HepG2 (cell line): Measurements from ENCODE around the gene SUSD6. TPM values are rescaled to one million over a fixed set of nuclear protein-coding genes. Genes with fewer than 3 reads are reported as not detected.

ENCODE experiments used
- ATAC-seq: fragments of 200-7000 bp; cut with Tn5 transposase; 3 replicates; pipeline ENCODE4 v1.9.1; 2020; ENCODE audit warnings: mild to moderate bottlenecking, moderate library complexity
- BruUV-seq: library from RNA; stranded (reverse); fragments of 400-500 nt; replicated peaks from 2 replicates; lab custom pipeline; 2021; lab: Mats Ljungman, UMichigan
- CTCF ChIA-PET: fragments of 300-600 bp; formaldehyde crosslinking; extraction: SDS; loops from one replicate; lab custom pipeline; 2021; ENCODE audit warnings: low total read pairs, inconsistent platforms, low intra/inter-chr PET ratio; lab: Yijun Ruan, JAX
- POLR2A ChIA-PET: fragments of 350-600 bp; sonication (Branson Sonifier 250); formaldehyde crosslinking; loops from one replicate; lab custom pipeline; 2020; ENCODE audit warnings: antibody characterized with exemption, inconsistent platforms; lab: Yijun Ruan, JAX
- DNase-seq: peaks from one replicate; pipeline ENCODE4 v3.0.0-alpha.2; 2015; ENCODE audit warnings: low spot score
- FAIRE-seq: peaks from 3 replicates; lab custom pipeline; 2011; peaks lifted over from hg19 to GRCh38; lab: Jason Lieb, UNC
- H2AFZ ChIP-seq: one replicate; pipeline ENCODE4 v1.6.1; 2011; ENCODE audit warnings: low read length, inconsistent platforms
- H3K27ac ChIP-seq: fragments of 300-600 bp; 3 replicates; pipeline ENCODE4 v1.8.0; 2011; ENCODE audit warnings: mixed run types, mild to moderate bottlenecking, mixed read lengths, low read length, inconsistent platforms; ENCODE audit not compliant: insufficient read depth; ENCODE audit errors: extremely low read length
- H3K27me3 ChIP-seq, 2 experiments: fragments of 200-600 bp in 1 of 2; 2 replicates in 1 of 2; 3 replicates in 1 of 2; pipeline versions ENCODE4 v1.6.0 to v1.8.0; 2011; ENCODE audit warnings: low read length in 2 of 2, mild to moderate bottlenecking in 2 of 2, moderate library complexity in 2 of 2, inconsistent platforms in 1 of 2; ENCODE audit not compliant: insufficient read depth in 2 of 2, control insufficient read depth in 1 of 2
- H3K36me3 ChIP-seq, 2 experiments: fragments of 200-600 bp in 1 of 2; replicated peaks in 1 of 2; 2 replicates in 1 of 2; 3 replicates in 1 of 2; pipeline versions ENCODE4 v1.5.1 to v1.8.0; 2011; ENCODE audit warnings: low read length in 2 of 2, inconsistent platforms in 1 of 2; ENCODE audit not compliant: insufficient read depth in 2 of 2, control insufficient read depth in 1 of 2
- H3K4me1 ChIP-seq: 2 replicates; pipeline ENCODE4 v1.5.1; 2012; ENCODE audit warnings: low read length, inconsistent platforms; ENCODE audit not compliant: insufficient read depth
- H3K4me2 ChIP-seq: 2 replicates; pipeline ENCODE4 v1.6.0; 2011; ENCODE audit warnings: low read depth, low read length, inconsistent platforms
- H3K4me3 ChIP-seq, 3 experiments: fragments of 200-600 bp in 1 of 3; sonication (generic), shearing (Covaris generic) in 1 of 3; replicated peaks in 1 of 3; 2 replicates each; pipeline ENCODE4 v1.5.1; 2011 to 2016; ENCODE audit warnings: low read length in 3 of 3, inconsistent platforms in 2 of 3, low read depth in 2 of 3, mild to moderate bottlenecking in 2 of 3, control low read depth in 1 of 3, mixed read lengths in 1 of 3; ENCODE audit not compliant: insufficient read depth in 1 of 3
- H3K79me2 ChIP-seq: one replicate; pipeline ENCODE4 v1.6.1; 2011; ENCODE audit warnings: low read length, inconsistent platforms; ENCODE audit not compliant: insufficient read depth
- H3K9ac ChIP-seq: 2 replicates; pipeline ENCODE4 v1.6.0; 2011; ENCODE audit warnings: mild to moderate bottlenecking, low read depth, low read length, inconsistent platforms; ENCODE audit not compliant: insufficient read depth
- H3K9me3 ChIP-seq: 2 replicates; pipeline ENCODE4 v1.5.1; 2012; ENCODE audit warnings: mild to moderate bottlenecking, low read length
- H4K20me1 ChIP-seq: 2 replicates; pipeline ENCODE4 v1.6.0; 2011; ENCODE audit warnings: inconsistent platforms, mild to moderate bottlenecking, low read length, moderate library complexity; ENCODE audit not compliant: insufficient read depth
- MEF2D ChIP-seq: sonication (generic); formaldehyde crosslinking; IDR thresholded peaks from 2 replicates; pipeline ENCODE4 v1.5.1; 2020; ENCODE audit warnings: mild to moderate bottlenecking, missing genetic modification reagents
- NFRKB ChIP-seq: fragments of 450-650 bp; IDR thresholded peaks from 2 replicates; pipeline ENCODE4 v1.6.1; 2017
- POLR2G ChIP-seq: fragments of 200-400 bp; formaldehyde crosslinking; IDR thresholded peaks from 2 replicates; pipeline ENCODE4 v1.6.1; 2018; ENCODE audit warnings: mild to moderate bottlenecking, low read depth, low read length, moderate library complexity
- SMC3 ChIP-seq: IDR thresholded peaks from 2 replicates; pipeline ENCODE4 v1.6.1; 2011; ENCODE audit warnings: low read length, improper control_type of control experiment
- U2AF2 ChIP-seq: fragments of 200-400 bp; formaldehyde crosslinking; IDR thresholded peaks from 2 replicates; pipeline ENCODE4 v1.6.1; 2017; ENCODE audit warnings: low read depth, mild to moderate bottlenecking, low read length
- ZFP91 ChIP-seq: sonication (generic); formaldehyde crosslinking; IDR thresholded peaks from 2 replicates; pipeline ENCODE4 v1.9.0; 2022; ENCODE audit warnings: missing genetic modification reagents, mild to moderate bottlenecking, borderline replicate concordance
- ZNF570 ChIP-seq: sonication (generic); formaldehyde crosslinking; IDR thresholded peaks from 2 replicates; pipeline ENCODE4 v1.4.0; 2020; ENCODE audit warnings: mild to moderate bottlenecking, missing genetic modification reagents, borderline replicate concordance
- WGBS: methylation state at CpG from one replicate; pipeline ENCODE4 v1.1.6; 2017; ENCODE audit warnings: low lambda C conversion rate; 5-methylcytosine and 5-hydroxymethylcytosine counted together
- in situ Hi-C: cut with HindIII; loops from 2 replicates; pipeline ENCODE4 v1.10.0; 2017; ENCODE audit warnings: low pct_unique_long_range_greater_than_20kb; ENCODE audit not compliant: extremely low pct_ligation_motif_present
- intact Hi-C: fragments of 100-400 bp; cut with micrococcal nuclease; formaldehyde crosslinking; loops from one replicate; pipeline ENCODE4 v1.10.0; 2022; ENCODE audit not compliant: unreplicated experiment
- polyA plus RNA-seq, 8 experiments: library from polyadenylated mRNA; depleted of rRNA in 3 of 8; stranded (reverse) in 7 of 8; unstranded in 1 of 8; fragments of >200 nt; fragmentation: Illumina TruSeq in 4 of 8; extraction: Trizol in 4 of 8; gene quantifications; 2 replicates each; pipeline versions ENCODE4 v1.2.1 to v1.2.3, GENCODE V29; 2011 to 2016; ENCODE audit warnings: low read depth in 4 of 8, missing spikeins in 1 of 8, mixed read lengths in 1 of 8; ENCODE audit not compliant: insufficient read depth in 1 of 8
- total RNA-seq, 5 experiments: library from RNA; depleted of rRNA; stranded (reverse); fragments of >200 nt; fragmentation: Illumina TruSeq; extraction: Trizol; gene quantifications; 2 replicates each; pipeline ENCODE4 v1.2.3, GENCODE V29; 2016; ENCODE audit warnings: low read depth in 1 of 5
- TF ChIP-seq, protein P1 (sequence below): sonication (generic); formaldehyde crosslinking; conservative IDR thresholded peaks from 2 replicates; pipeline ENCODE4 v1.4.0; 2020; ENCODE audit warnings: mild to moderate bottlenecking, missing genetic modification reagents, moderate library complexity

SUSD6 gene
- total and polyA plus RNA-seq, 2 of the 13 experiments (the other 11 are each of a cell fraction or from before 2014, with no cell fraction given) = 7.2 to 7.4 TPM

DNA sequence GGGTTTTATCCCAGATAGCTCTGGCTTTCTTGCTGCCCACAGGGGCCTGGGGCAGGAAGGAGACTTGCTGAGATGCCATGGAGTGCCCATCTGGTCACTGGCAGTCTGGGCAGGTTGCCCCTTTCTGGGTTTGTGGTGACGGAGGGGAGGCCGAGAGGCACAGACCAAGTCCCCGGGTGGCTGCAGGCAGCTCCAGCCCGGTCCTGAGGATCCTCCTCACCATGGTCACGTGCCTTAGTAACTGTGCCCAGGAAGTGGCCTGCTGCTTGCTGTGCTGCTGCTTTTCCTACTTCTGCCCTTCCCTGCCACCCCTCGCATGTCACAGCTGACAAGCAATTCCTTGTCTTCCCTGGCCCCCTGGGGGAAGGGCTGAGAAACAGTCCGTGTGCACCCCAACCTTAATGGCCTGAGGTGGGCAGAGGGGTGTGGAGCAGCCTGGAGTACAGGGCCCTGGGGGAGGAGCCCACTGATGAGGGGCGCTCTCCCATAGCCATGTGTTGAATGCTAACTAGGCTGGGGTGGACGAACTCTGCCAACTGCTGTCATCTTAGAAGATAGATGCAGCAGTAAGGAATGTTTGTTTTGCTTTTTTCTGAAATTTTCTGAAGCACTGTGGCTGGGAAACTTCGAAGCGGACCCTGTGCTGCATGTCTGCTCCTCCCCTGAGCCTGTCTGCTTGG is 100.6 kb downstream of the SUSD6 start:
- Histone ChIP-seq H2AFZ (no peak overlapping the region), H3K9ac (no peak overlapping the region), H3K27me3 (no peaks in the 10 kb centered on the region), H3K36me3 (peaks cover 5 to 19% of the 10 kb centered on the region in 2 experiments; a peak in 4 of 5 replicates), H3K4me3 (no peak overlapping the region), H3K4me2 (no peak overlapping the region), H3K79me2 (no peaks in the 10 kb centered on the region), H3K27ac (no peak overlapping the region), H3K4me1 (peaks cover 38% of the 10 kb centered on the region), H4K20me1 (no peaks in the 10 kb centered on the region; the same call in 1 of the 2 replicates), H3K9me3 (no peaks in the 10 kb centered on the region)
- CTCF ChIA-PET = no interaction called here
- no peak for TF ChIP-seq U2AF2
- peak; percentile 41; the same call in 1 of the 2 replicates for TF ChIP-seq ZFP91
- ATAC-seq (no peak), DNase-seq (no peak), FAIRE-seq (no peak)
- in situ Hi-C loops = no loop called here
- intact Hi-C loops = loop anchor here (5.0 kb wide), 1 partner anchor 100 kb away; the partner anchor contains the start of gene SUSD6
- BruUV-seq = no TSS peak
- POLR2A ChIA-PET = no interaction called here
- 65% methylated on average over 7 of the region's 11 CpGs for WGBS

DNA sequence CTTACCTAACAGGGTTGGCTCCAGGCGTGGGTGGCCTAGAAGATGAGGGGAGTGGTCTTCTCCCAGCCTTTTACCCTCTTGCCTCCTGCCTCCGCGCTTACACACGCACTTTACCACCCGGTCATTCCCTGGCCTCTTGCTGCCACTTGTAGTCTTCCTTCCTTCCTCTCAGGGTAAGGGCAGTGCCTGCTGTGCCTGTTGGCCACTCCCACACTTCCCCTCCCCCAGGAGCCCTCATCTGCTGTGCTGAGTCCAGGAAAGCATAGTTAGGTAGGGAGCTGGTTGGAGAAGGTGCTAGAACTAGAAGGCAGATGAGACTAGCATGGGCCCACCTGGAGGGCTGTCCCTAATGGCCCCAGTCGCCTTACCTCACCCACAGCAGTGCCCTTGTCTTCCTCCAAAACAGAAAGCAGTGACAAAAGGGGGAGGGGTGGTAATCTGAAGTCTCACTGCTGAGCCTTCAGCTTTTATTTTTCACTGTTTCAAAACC is 101.2 kb downstream of the SUSD6 start:
- H3K79me2 ChIP-seq = no peaks in the 10 kb centered on the region
- in situ Hi-C loops (no loop called here), intact Hi-C loops (loop anchor here (5.0 kb wide), 1 partner anchor 100 kb away; the partner anchor contains the start of gene SUSD6)
- FAIRE-seq (no peak), DNase-seq (no peak), ATAC-seq (peak; percentile 19)
- no peak overlapping the region for H3K4me3 ChIP-seq
- H3K4me1 ChIP-seq = peaks cover 38% of the 10 kb centered on the region
- POLR2A ChIA-PET = interaction anchor here (1.7 to 1.9 kb wide), 2 partner anchors 22 to 64 kb away, joined by 6 to 9 read pairs; no protein-coding TSS in a partner anchor
- no TSS peak for BruUV-seq
- no peak overlapping the region for H3K27ac ChIP-seq
- H3K9me3 ChIP-seq = no peaks in the 10 kb centered on the region
- CTCF ChIA-PET = no interaction called here
- H3K9ac ChIP-seq = no peak overlapping the region
- H3K27me3 ChIP-seq = no peaks in the 10 kb centered on the region
- H3K36me3 ChIP-seq = peaks cover 5 to 17% of the 10 kb centered on the region in 2 experiments; a peak in 4 of 5 replicates
- no peaks in the 10 kb centered on the region; the same call in 1 of the 2 replicates for H4K20me1 ChIP-seq
- H3K4me2 ChIP-seq = 0 out of 2 replicates have a peak overlapping the region, but pooled peaks have one; percentile 4
- no peak overlapping the region for H2AFZ ChIP-seq
- WGBS = 91% methylated on average over 6 of the region's 6 CpGs
- TF ChIP-seq, protein P1, sequence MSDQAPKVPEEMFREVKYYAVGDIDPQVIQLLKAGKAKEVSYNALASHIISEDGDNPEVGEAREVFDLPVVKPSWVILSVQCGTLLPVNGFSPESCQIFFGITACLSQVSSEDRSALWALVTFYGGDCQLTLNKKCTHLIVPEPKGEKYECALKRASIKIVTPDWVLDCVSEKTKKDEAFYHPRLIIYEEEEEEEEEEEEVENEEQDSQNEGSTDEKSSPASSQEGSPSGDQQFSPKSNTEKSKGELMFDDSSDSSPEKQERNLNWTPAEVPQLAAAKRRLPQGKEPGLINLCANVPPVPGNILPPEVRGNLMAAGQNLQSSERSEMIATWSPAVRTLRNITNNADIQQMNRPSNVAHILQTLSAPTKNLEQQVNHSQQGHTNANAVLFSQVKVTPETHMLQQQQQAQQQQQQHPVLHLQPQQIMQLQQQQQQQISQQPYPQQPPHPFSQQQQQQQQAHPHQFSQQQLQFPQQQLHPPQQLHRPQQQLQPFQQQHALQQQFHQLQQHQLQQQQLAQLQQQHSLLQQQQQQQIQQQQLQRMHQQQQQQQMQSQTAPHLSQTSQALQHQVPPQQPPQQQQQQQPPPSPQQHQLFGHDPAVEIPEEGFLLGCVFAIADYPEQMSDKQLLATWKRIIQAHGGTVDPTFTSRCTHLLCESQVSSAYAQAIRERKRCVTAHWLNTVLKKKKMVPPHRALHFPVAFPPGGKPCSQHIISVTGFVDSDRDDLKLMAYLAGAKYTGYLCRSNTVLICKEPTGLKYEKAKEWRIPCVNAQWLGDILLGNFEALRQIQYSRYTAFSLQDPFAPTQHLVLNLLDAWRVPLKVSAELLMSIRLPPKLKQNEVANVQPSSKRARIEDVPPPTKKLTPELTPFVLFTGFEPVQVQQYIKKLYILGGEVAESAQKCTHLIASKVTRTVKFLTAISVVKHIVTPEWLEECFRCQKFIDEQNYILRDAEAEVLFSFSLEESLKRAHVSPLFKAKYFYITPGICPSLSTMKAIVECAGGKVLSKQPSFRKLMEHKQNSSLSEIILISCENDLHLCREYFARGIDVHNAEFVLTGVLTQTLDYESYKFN (CRISPR knock-in tag) = 0 out of 2 replicates have a peak, but pooled peaks have one; percentile 13
- no peak for TF ChIP-seq MEF2D (CRISPR knock-in tag)
- TF ChIP-seq SMC3 = no peak
- no peak for TF ChIP-seq POLR2G
- TF ChIP-seq NFRKB = no peak
- TF ChIP-seq ZNF570 (CRISPR knock-in tag) = no peak
